ENCODE results near the gene PHLDB2. TPM values are rescaled to one million over a fixed set of nuclear protein-coding genes. Genes with fewer than 3 reads are reported as not detected.

Gene PHLDB2
- polyA plus RNA-seq, 4 donors, result 1.1 to 17.8 (median 4.5) TPM

GRCh38 chr3:112013058-112013783 is 154.2 kb downstream of the PHLDB2 start:
- no peak overlapping the region for H3K27ac ChIP-seq (ENCODE audit: low read depth in 1 of 3, low read length in 2 of 3)
- WGBS, 3 donors, result 35 to 37% (median 36%) methylated on average over 19 of the region's 19 CpGs
- H3K27me3 ChIP-seq (ENCODE audit: control insufficient read depth in 3 of 3, insufficient read depth in 3 of 3, low read length in 3 of 3), result no peaks in the 10 kb centered on the region
- no peaks in the 10 kb centered on the region for H3K36me3 ChIP-seq (ENCODE audit: control insufficient read depth in 3 of 3, insufficient read depth in 2 of 3, low read depth in 1 of 3, low read length in 3 of 3)
- FAIRE-seq, result no peak
- peaks cover 0 to 3% (median 0%) of the 10 kb centered on the region in 3 donors for H3K4me1 ChIP-seq (ENCODE audit: control insufficient read depth in 3 of 3, insufficient read depth in 2 of 3, low read depth in 1 of 3, low read length in 2 of 3)
- peaks cover 0 to 3% of the 10 kb centered on the region in 2 donors for H3K9me3 ChIP-seq (ENCODE audit: control insufficient read depth in 2 of 2, insufficient read depth in 1 of 2, low read depth in 1 of 2, low read length in 1 of 2)
- DNase-seq, result peak; percentile 78 to 80
- no peak overlapping the region for H3K4me3 ChIP-seq (ENCODE audit: low read depth in 1 of 3, low read length in 3 of 3)

GRCh38 chr3:112013784-112014143 is 154.7 kb downstream of the PHLDB2 start:
- H3K4me3 ChIP-seq (ENCODE audit: low read depth in 1 of 3, low read length in 3 of 3), result no peak overlapping the region
- H3K36me3 ChIP-seq (ENCODE audit: control insufficient read depth in 3 of 3, insufficient read depth in 2 of 3, low read depth in 1 of 3, low read length in 3 of 3), result no peaks in the 10 kb centered on the region
- no peak for FAIRE-seq
- no peak overlapping the region for H3K27ac ChIP-seq (ENCODE audit: low read depth in 1 of 3, low read length in 2 of 3)
- peaks cover 0 to 3% (median 0%) of the 10 kb centered on the region in 3 donors for H3K4me1 ChIP-seq (ENCODE audit: control insufficient read depth in 3 of 3, insufficient read depth in 2 of 3, low read depth in 1 of 3, low read length in 2 of 3)
- peaks cover 0 to 2% of the 10 kb centered on the region in 2 donors for H3K9me3 ChIP-seq (ENCODE audit: control insufficient read depth in 2 of 2, insufficient read depth in 1 of 2, low read depth in 1 of 2, low read length in 1 of 2)
- DNase-seq, result no peak
- WGBS, 3 donors, result 16 to 55% (median 34%) methylated on average over 5 of the region's 5 CpGs
- no peaks in the 10 kb centered on the region for H3K27me3 ChIP-seq (ENCODE audit: control insufficient read depth in 3 of 3, insufficient read depth in 3 of 3, low read length in 3 of 3)

- no peaks in the 10 kb centered on the region for H3K36me3 ChIP-seq (ENCODE audit: control insufficient read depth in 3 of 3, insufficient read depth in 2 of 3, low read depth in 1 of 3, low read length in 3 of 3)
Measured at GRCh38 chr3:112017091-112017490, 158.0 kb downstream of the PHLDB2 start.

GRCh38 chr3:112018712-112019111 is 159.6 kb downstream of the PHLDB2 start:
- Histone ChIP-seq H3K4me3 (ENCODE audit: low read depth in 1 of 3, low read length in 3 of 3) (no peak overlapping the region), H3K36me3 (ENCODE audit: control insufficient read depth in 3 of 3, insufficient read depth in 2 of 3, low read depth in 1 of 3, low read length in 3 of 3) (no peaks in the 10 kb centered on the region), H3K27ac (ENCODE audit: low read depth in 1 of 3, low read length in 2 of 3) (no peak overlapping the region), H3K9me3 (ENCODE audit: control insufficient read depth in 2 of 2, insufficient read depth in 1 of 2, low read depth in 1 of 2, low read length in 1 of 2) (peaks cover 0 to 3% of the 10 kb centered on the region in 2 donors), H3K27me3 (ENCODE audit: control insufficient read depth in 3 of 3, insufficient read depth in 3 of 3, low read length in 3 of 3) (no peaks in the 10 kb centered on the region), H3K4me1 (ENCODE audit: control insufficient read depth in 3 of 3, insufficient read depth in 2 of 3, low read depth in 1 of 3, low read length in 2 of 3) (no peaks in the 10 kb centered on the region)
- FAIRE-seq, result no peak
- 94 to 99% (median 96%) methylated on average over 4 of the region's 4 CpGs for WGBS, 3 donors
- DNase-seq, result peak in 1 of 2 donors; percentile 23

More at GRCh38 chr3:112017091-112017490, 158.0 kb downstream of the PHLDB2 start:
- Histone ChIP-seq H3K4me3 (ENCODE audit: low read depth in 1 of 3, low read length in 3 of 3) (no peak overlapping the region), H3K4me1 (ENCODE audit: control insufficient read depth in 3 of 3, insufficient read depth in 2 of 3, low read depth in 1 of 3, low read length in 2 of 3) (no peaks in the 10 kb centered on the region), H3K9me3 (ENCODE audit: control insufficient read depth in 2 of 2, insufficient read depth in 1 of 2, low read depth in 1 of 2, low read length in 1 of 2) (no peaks in the 10 kb centered on the region), H3K27me3 (ENCODE audit: control insufficient read depth in 3 of 3, insufficient read depth in 3 of 3, low read length in 3 of 3) (no peaks in the 10 kb centered on the region), H3K27ac (ENCODE audit: low read depth in 1 of 3, low read length in 2 of 3) (no peak overlapping the region)
- DNase-seq, result no peak
- no peak for FAIRE-seq

GRCh38 chr3:112019716-112020115 is 160.7 kb downstream of the PHLDB2 start:
- Histone ChIP-seq H3K27ac (ENCODE audit: low read depth in 1 of 3, low read length in 2 of 3) (no peak overlapping the region), H3K9me3 (ENCODE audit: control insufficient read depth in 2 of 2, insufficient read depth in 1 of 2, low read depth in 1 of 2, low read length in 1 of 2) (peaks cover 0 to 3% of the 10 kb centered on the region in 2 donors), H3K27me3 (ENCODE audit: control insufficient read depth in 3 of 3, insufficient read depth in 3 of 3, low read length in 3 of 3) (no peaks in the 10 kb centered on the region), H3K36me3 (ENCODE audit: control insufficient read depth in 3 of 3, insufficient read depth in 2 of 3, low read depth in 1 of 3, low read length in 3 of 3) (no peaks in the 10 kb centered on the region), H3K4me1 (ENCODE audit: control insufficient read depth in 3 of 3, insufficient read depth in 2 of 3, low read depth in 1 of 3, low read length in 2 of 3) (no peaks in the 10 kb centered on the region), H3K4me3 (ENCODE audit: low read depth in 1 of 3, low read length in 3 of 3) (no peak overlapping the region)
- no peak for DNase-seq
- WGBS, 3 donors, result 71 to 79% (median 72%) methylated on average over 1 of the region's 1 CpG
- no peak for FAIRE-seq

GRCh38 chr3:112020674-112021085 is 161.6 kb downstream of the PHLDB2 start:
- DNase-seq (no peak), FAIRE-seq (no peak)
- Histone ChIP-seq H3K36me3 (ENCODE audit: control insufficient read depth in 3 of 3, insufficient read depth in 2 of 3, low read depth in 1 of 3, low read length in 3 of 3) (no peaks in the 10 kb centered on the region), H3K27me3 (ENCODE audit: control insufficient read depth in 3 of 3, insufficient read depth in 3 of 3, low read length in 3 of 3) (no peaks in the 10 kb centered on the region), H3K27ac (ENCODE audit: low read depth in 1 of 3, low read length in 2 of 3) (no peak overlapping the region), H3K4me3 (ENCODE audit: low read depth in 1 of 3, low read length in 3 of 3) (no peak overlapping the region), H3K9me3 (ENCODE audit: control insufficient read depth in 2 of 2, insufficient read depth in 1 of 2, low read depth in 1 of 2, low read length in 1 of 2) (peaks cover 0 to 3% of the 10 kb centered on the region in 2 donors), H3K4me1 (ENCODE audit: control insufficient read depth in 3 of 3, insufficient read depth in 2 of 3, low read depth in 1 of 3, low read length in 2 of 3) (no peaks in the 10 kb centered on the region)
- 84 to 90% (median 85%) methylated on average over 1 of the region's 1 CpG for WGBS, 3 donors

Other genes starting within 250 kb of the PHLDB2 start
- gene PLCXD2, start 184.6 kb upstream of the PHLDB2 start, polyA plus RNA-seq, result 1 to 10 TPM; 1.4 to 5.4 (median 2.6) TPM
- 10 to 100 TPM in 3 of 4 donors, 1 to 10 TPM in 1; 10.0 to 32.9 (median 15.3) TPM for gene ABHD10, start 119.8 kb downstream of the PHLDB2 start, polyA plus RNA-seq
- 1 to 10 TPM in 2 of 4 donors, not detected in 2; 1.4 to 2.7 TPM for gene TAGLN3, start 139.7 kb downstream of the PHLDB2 start, polyA plus RNA-seq
- under 1 TPM in 3 of 4 donors, not detected in 1; 0.22 to 0.81 (median 0.31) TPM for gene TMPRSS7, start 175.5 kb downstream of the PHLDB2 start, polyA plus RNA-seq
- 10 to 100 TPM in 1 of 4 donors, 1 to 10 TPM in 3; 3.8 to 20.1 (median 5.2) TPM for gene C3orf52, start 227.1 kb downstream of the PHLDB2 start, polyA plus RNA-seq